Stimulated activated effector memory CD8-positive, alpha-beta T cell treated with anti-CD3 and anti-CD28 coated beads, Interleukin-12 subunit alpha, Interleukin-12 subunit beta, amount 100 ng/mL, for 72 hours (primary cell): ENCODE measurements around the gene CNIH1.

Source experiments
- ATAC-seq: fragments of 150-1000 bp; cut with Tn5 transposase; 2 replicates; pipeline ENCODE4 v1.10.0; 2021
- DNase-seq, 2 donors: peaks; one replicate each; pipeline ENCODE4 v3.0.0; 2021 to 2022; ENCODE audit warnings: low spot score in 2 of 2
- H3K27ac Mint-ChIP-seq: one replicate; pipeline ENCODE4 v1.8.0; 2022; ENCODE audit warnings: mild to moderate bottlenecking, mixed read lengths
- H3K36me3 Mint-ChIP-seq: one replicate; pipeline ENCODE4 v1.8.0; 2022; ENCODE audit warnings: mild to moderate bottlenecking, mixed read lengths
- H3K4me1 Mint-ChIP-seq: one replicate; pipeline ENCODE4 v1.8.0; 2022; ENCODE audit warnings: mixed read lengths
- H3K4me3 Mint-ChIP-seq: one replicate; pipeline ENCODE4 v1.8.0; 2022; ENCODE audit warnings: mild to moderate bottlenecking, mixed read lengths
- H3K9me3 Mint-ChIP-seq: one replicate; pipeline ENCODE4 v1.8.0; 2022; ENCODE audit warnings: mixed read lengths

CNIH1 gene

DNA sequence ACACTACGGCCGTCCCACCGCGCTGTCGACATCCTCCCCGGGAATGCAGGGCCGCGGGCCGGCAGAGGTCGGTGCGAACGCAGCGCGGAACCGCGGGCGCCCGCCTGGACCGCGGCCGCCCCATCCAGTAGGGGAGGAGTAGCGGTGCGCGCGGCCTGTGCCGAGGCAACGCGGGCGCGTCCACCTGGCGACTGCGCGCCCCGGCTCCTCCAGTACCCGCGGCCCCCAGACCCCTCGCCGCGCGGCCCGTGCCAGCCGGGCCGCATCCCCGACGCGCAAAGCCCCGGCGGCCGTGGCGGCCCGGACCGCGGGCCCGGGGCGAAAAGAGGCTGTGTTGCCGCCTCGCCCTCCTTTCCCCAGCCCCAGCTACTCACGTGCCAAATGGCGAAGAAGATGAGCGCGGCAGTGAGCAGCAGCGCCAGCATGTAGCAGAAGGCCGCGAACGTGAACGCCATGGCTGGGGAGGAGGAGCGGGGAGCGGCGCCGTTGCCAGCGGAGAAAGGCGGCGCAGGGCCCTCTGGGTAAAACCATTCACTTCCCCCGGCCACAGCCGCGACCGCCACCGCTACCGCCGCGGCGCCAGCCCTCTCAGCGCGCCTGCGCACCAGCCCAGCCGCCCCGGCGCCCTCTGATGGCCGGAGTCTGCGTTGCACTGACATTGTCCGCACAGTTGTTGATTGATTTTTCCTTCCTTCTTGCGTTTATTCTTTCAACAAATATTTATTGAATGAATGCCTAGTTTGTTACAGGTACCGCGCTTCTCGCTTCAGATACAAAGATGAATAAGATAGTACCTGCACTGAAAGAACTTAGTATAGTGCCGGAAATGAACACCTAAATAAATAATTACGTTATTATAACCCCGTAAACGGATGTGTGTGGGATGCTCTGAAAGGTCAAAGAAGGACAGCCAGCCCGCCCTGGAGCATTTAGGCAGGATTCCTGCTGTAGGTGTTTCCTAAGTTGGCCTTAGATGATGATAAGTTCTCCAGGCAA lies at the start of gene CNIH1:
Gene CNIH1 (minus strand): TSS at position 502 of the 996 bp plus-strand sequence. CDS start 47 bp downstream, at position 455.
- DNase-seq (peak; percentile 99), ATAC-seq (peak; percentile 97)
- Mint-ChIP-seq H3K27ac (peak within 1 kb of the TSS; percentile 87), H3K9me3 (no peaks in the 10 kb centered on the region), H3K4me3 (peak within 1 kb of the TSS; percentile 73), H3K36me3 (peaks cover 28% of the 10 kb centered on the region), H3K4me1 (peaks cover 41% of the 10 kb centered on the region)

DNA sequence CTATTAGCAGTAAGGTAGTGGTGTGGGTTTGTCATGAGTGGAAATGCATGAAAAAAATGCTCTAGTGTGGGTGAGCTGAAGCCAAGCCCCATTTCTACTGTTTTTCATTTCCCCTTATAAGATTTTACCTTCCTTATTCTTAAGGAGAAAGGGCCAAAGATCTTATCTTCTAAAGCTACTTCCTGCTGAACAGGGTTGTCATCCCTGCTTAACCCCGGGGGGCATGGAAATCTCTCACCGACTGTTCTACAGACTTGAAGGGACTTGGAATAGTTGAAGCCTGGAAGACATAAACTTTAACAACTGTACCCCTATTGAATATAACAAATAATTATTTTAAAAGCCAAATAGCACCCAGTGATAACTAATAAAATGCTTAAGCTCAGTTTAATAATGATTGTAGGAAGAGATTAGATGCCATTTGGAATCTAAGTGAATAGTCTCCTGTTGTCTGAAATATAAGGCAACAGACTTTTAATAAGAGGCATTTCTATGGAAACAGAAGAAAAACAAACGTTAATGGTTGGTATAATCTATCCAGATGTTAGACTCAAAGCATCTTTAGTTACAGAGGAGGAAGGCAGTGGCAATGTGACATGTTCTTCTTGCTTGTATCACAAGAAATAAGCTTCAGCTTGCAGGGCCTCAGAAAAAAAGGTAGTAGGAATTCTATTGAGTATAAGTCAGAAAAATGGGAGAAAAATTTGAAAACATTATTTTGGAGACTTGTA lies 49.4 kb upstream of the CNIH1 start:
- peaks cover 19% of the 10 kb centered on the region for H3K36me3 Mint-ChIP-seq
- DNase-seq (no peak), ATAC-seq (no peak)
- H3K27ac Mint-ChIP-seq = no peak overlapping the region
- no peaks in the 10 kb centered on the region for H3K9me3 Mint-ChIP-seq
- peaks cover 32% of the 10 kb centered on the region for H3K4me1 Mint-ChIP-seq
- H3K4me3 Mint-ChIP-seq = peak overlapping the region; percentile 84

GRCh38 chr14:54489731-54490444 lies 48.7 kb upstream of the CNIH1 start:
- DNase-seq (no peak), ATAC-seq (no peak)
- Mint-ChIP-seq H3K4me3 (peak overlapping the region; percentile 84), H3K27ac (peak overlapping the region; percentile 97), H3K9me3 (no peaks in the 10 kb centered on the region), H3K36me3 (peaks cover 23% of the 10 kb centered on the region), H3K4me1 (peaks cover 39% of the 10 kb centered on the region)

- DNase-seq (no peak), ATAC-seq (no peak)
- peak overlapping the region; percentile 97 for H3K27ac Mint-ChIP-seq
- H3K4me1 Mint-ChIP-seq = peaks cover 45% of the 10 kb centered on the region
- no peaks in the 10 kb centered on the region for H3K9me3 Mint-ChIP-seq
- H3K36me3 Mint-ChIP-seq = peaks cover 23% of the 10 kb centered on the region
- peak overlapping the region; percentile 84 for H3K4me3 Mint-ChIP-seq
Observed at GRCh38 chr14:54489318-54489683, 48.1 kb upstream of the CNIH1 start.

- peak within 1 kb of the TSS; percentile 97 for H3K27ac Mint-ChIP-seq
- peak within 1 kb of the TSS; percentile 84 for H3K4me3 Mint-ChIP-seq
- H3K4me1 Mint-ChIP-seq = peaks cover 50% of the 10 kb centered on the region
Observed at GRCh38 chr14:54488646-54489317, 47.6 kb upstream of the CNIH1 start, which contains the start of gene GMFB. Gene GMFB (minus strand): TSS chr14:54488980. CDS start chr14:54488927, 53 bp downstream.

DNA sequence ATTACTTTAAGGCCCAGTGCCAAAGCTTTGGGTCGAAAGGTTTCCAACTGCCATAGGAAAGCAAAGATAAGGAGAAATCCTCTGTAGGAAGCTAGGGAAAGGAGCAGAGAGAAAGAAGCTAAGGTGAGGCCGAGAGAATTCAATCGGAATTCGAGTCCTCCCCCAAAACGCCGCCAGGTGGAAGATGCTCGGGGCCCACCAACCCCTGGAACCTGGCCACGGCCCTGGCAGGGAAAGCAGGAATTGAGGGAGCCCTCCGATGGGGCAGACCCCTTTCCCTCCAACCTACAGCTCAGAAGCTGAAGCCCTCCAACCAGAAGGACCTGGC lies 47.1 kb upstream of the CNIH1 start:
- Mint-ChIP-seq H3K4me3 (peak overlapping the region; percentile 84), H3K27ac (peak overlapping the region; percentile 97), H3K4me1 (peaks cover 52% of the 10 kb centered on the region), H3K36me3 (peaks cover 29% of the 10 kb centered on the region), H3K9me3 (no peaks in the 10 kb centered on the region)
- no peak for ATAC-seq
- no peak for DNase-seq

More at GRCh38 chr14:54488646-54489317, 47.6 kb upstream of the CNIH1 start, which contains the start of gene GMFB:
- Mint-ChIP-seq H3K9me3 (no peaks in the 10 kb centered on the region), H3K36me3 (peaks cover 24% of the 10 kb centered on the region)
- DNase-seq (peak; percentile 72 to 89), ATAC-seq (peak; percentile 97)

GRCh38 chr14:54487771-54488170 lies 46.6 kb upstream of the CNIH1 start:
- ATAC-seq (no peak), DNase-seq (no peak)
- H3K4me3 Mint-ChIP-seq = peak overlapping the region; percentile 84
- H3K36me3 Mint-ChIP-seq = peaks cover 34% of the 10 kb centered on the region
- no peaks in the 10 kb centered on the region for H3K9me3 Mint-ChIP-seq
- H3K4me1 Mint-ChIP-seq = peaks cover 57% of the 10 kb centered on the region
- H3K27ac Mint-ChIP-seq = peak overlapping the region; percentile 97

DNA sequence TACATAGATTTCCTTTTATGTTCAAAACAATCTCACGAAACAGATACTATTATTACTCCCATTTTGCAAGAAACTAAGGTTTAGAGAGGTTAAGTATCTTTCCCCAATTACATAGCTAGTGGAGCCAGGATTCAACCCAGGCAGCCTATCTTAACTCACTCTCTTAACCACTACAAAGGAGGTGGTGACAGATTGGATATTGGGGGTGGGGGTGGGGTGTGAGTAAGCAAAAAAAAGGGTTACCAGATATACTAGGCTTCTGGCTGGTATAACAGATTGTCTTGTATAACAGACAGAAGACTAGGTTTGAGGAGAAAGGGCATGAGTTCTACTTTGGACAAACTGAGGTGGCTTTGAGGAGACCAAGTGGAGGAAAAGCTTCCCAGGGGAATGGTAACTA lies 45.5 kb upstream of the CNIH1 start:
- ATAC-seq (no peak), DNase-seq (no peak)
- H3K4me1 Mint-ChIP-seq = peaks cover 59% of the 10 kb centered on the region
- peak overlapping the region; percentile 84 for H3K4me3 Mint-ChIP-seq
- peaks cover 45% of the 10 kb centered on the region for H3K36me3 Mint-ChIP-seq
- H3K9me3 Mint-ChIP-seq = no peaks in the 10 kb centered on the region
- H3K27ac Mint-ChIP-seq = peak overlapping the region; percentile 43

DNA sequence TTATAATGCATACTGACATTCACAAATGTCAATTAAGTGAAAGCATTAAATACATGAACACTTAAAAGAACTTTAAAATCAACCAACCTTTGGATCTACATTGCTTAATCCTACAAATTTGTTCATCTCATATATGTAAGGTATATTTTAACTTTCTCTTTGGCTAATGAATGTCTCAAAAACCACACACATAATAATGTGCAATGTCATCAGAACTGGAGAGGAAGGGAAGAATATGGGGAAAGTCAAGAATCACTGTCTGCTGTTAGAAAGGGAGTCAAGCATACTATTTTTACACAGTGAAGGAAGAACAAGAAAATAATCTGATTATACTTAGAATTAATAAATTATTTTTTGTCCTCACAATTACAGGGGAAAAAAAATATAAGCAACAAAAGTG lies 42.7 kb upstream of the CNIH1 start:
- Mint-ChIP-seq H3K36me3 (peaks cover 62% of the 10 kb centered on the region), H3K9me3 (no peaks in the 10 kb centered on the region)
- no peak for ATAC-seq

GRCh38 chr14:54483073-54483745 lies 42.0 kb upstream of the CNIH1 start:
- H3K9me3 Mint-ChIP-seq = no peaks in the 10 kb centered on the region

More for the DNA sequence above, 42.7 kb upstream of the CNIH1 start:
- H3K27ac Mint-ChIP-seq = peak overlapping the region; percentile 14
- H3K4me1 Mint-ChIP-seq = peaks cover 48% of the 10 kb centered on the region
- DNase-seq = no peak
- H3K4me3 Mint-ChIP-seq = no peak overlapping the region

DNA sequence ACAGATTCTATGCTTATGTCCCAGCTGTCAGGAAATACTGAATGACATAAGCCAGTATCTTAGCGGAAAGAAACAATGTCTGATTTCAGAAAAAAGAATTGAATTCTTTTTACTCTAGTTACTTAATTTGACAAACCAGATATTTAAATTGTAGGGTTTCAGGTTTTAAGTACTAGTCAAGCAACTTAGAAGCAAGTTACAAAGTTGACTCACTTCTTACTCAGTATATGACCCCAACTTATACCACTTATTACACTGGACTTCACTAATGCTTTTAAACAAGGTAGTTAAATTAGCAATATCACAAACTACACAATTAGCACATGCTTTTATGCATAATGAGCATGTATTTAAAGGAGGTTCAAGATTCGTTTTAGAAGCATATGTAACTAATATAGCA lies 40.5 kb upstream of the CNIH1 start:
- DNase-seq (no peak), ATAC-seq (no peak)
- Mint-ChIP-seq H3K4me3 (no peak overlapping the region), H3K27ac (no peak overlapping the region), H3K4me1 (peaks cover 36% of the 10 kb centered on the region), H3K36me3 (peaks cover 76% of the 10 kb centered on the region), H3K9me3 (no peaks in the 10 kb centered on the region)

More at GRCh38 chr14:54483073-54483745, 42.0 kb upstream of the CNIH1 start:
- H3K36me3 Mint-ChIP-seq = peaks cover 65% of the 10 kb centered on the region
- no peak for DNase-seq
- no peak for ATAC-seq
- H3K4me1 Mint-ChIP-seq = peaks cover 48% of the 10 kb centered on the region
- no peak overlapping the region for H3K4me3 Mint-ChIP-seq
- peak overlapping the region; percentile 14 for H3K27ac Mint-ChIP-seq

DNA sequence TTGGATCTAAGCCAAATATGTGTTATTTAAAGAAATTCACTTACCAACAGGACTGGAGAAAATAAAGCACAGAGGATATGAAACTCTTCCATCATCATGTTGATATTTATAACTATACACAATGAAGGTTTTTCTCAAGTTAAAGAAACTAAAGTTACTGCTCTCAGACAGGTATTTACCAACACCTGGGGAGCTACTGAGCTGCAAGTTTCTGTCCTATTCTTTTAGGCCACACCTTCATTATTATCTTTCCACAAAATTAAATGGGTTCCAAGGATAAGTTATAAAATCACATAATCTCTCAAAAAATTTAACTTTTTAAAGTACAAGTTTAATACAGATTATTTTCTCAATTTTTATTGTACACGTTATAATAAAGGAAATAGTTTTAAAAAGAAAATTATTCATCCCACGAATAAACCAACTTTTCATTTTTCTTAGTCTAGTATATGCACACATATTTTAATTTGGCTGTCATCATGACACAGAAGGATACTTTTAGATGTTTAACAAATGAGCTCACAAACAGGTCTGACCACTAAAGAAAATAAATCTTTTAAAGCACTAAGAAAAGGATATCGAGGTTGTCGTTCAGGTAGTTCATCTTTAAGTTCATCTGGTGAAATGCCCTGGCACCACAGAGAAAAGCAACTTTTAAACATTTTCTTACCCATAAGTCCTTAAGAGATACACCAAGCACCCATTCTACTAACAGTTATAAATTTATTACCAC lies 39.8 kb upstream of the CNIH1 start:
- Mint-ChIP-seq H3K4me3 (no peak overlapping the region), H3K36me3 (peaks cover 83% of the 10 kb centered on the region), H3K4me1 (peaks cover 29% of the 10 kb centered on the region), H3K9me3 (no peaks in the 10 kb centered on the region), H3K27ac (no peak overlapping the region)
- DNase-seq (no peak), ATAC-seq (no peak)

DNA sequence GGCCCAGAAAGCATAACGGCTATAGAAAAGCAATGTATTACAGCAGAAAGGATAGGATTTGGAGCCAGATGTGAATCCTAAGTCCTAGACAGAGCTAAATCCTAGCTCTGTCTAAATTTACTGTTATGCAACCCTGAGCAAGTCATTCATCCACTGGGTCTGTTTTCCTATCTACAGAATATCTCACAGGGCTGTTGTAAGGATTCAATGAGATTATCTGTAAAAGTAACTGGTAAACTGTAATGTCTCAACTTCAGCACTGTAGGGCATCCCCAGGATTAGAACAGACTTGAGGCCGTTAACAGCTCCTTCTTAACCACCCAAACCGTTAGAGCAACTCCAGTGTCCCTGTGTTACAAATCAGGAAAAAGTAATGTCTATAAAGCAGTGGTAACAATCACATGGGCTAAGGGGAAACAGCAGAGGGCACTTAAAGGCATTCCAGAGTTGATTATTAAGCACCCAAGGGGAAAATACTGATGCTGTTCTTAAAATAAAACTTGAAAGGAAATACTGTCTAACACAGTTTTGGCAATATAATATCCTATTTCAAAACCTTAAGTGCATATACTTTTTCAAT lies 37.6 kb upstream of the CNIH1 start:
- peaks cover 94% of the 10 kb centered on the region for H3K36me3 Mint-ChIP-seq
- H3K27ac Mint-ChIP-seq = no peak overlapping the region

More for the DNA sequence above, 37.6 kb upstream of the CNIH1 start:
- ATAC-seq (no peak), DNase-seq (no peak)
- no peak overlapping the region for H3K4me3 Mint-ChIP-seq
- peaks cover 8% of the 10 kb centered on the region for H3K4me1 Mint-ChIP-seq
- no peaks in the 10 kb centered on the region for H3K9me3 Mint-ChIP-seq
